GM12878 (cell line): ENCODE measurements around the gene RPS3. TPM values are rescaled to one million over a fixed set of nuclear protein-coding genes. Genes with fewer than 3 reads are reported as not detected.
"Not testable (repeated sequence)": the region's sequence is repeated elsewhere in the genome, so short reads cannot be mapped to it uniquely, and the experiment has no call there.

Experiments used
- ATAC-seq: fragments of 200-7000 bp; cut with Tn5 transposase; 3 replicates; pipeline ENCODE4 v1.9.1; 2020; ENCODE audit warnings: mild to moderate bottlenecking, moderate library complexity
- BruUV-seq: library from RNA; stranded (reverse); fragments of 400-500 nt; replicated peaks from 2 replicates; lab custom pipeline; 2021; lab: Mats Ljungman, UMichigan
- CTCF ChIA-PET: fragments of 300-600 bp; sonication (Branson Sonifier 250); formaldehyde crosslinking; extraction: SDS; loops from one replicate; lab custom pipeline; 2021; ENCODE audit warnings: inconsistent platforms; lab: Yijun Ruan, JAX
- POLR2A ChIA-PET: fragments of 350-600 bp; formaldehyde crosslinking; extraction: SDS; loops from one replicate; lab custom pipeline; 2021; ENCODE audit warnings: inconsistent platforms; lab: Charles Lee
- RAD21 ChIA-PET: fragments of 300-600 bp; sonication (Branson Sonifier 250); formaldehyde crosslinking; loops from one replicate; lab custom pipeline; 2023; ENCODE audit warnings: antibody characterized with exemption; ENCODE audit not compliant: unreplicated experiment; lab: Charles Lee
- SMC1A ChIA-PET: fragments of 300-600 bp; sonication (Branson Sonifier 250); formaldehyde crosslinking; loops from one replicate; lab custom pipeline; 2023; ENCODE audit not compliant: unreplicated experiment, uncharacterized antibody; lab: Charles Lee
- DNase-seq: peaks from one replicate; pipeline ENCODE4 v3.0.0-alpha.2; 2011; ENCODE audit warnings: low read depth, low spot score
- FAIRE-seq: peaks from 3 replicates; lab custom pipeline; 2011; peaks lifted over from hg19 to GRCh38; lab: Jason Lieb, UNC
- H2AFZ ChIP-seq: 2 replicates; pipeline ENCODE4 v1.6.0; 2011; ENCODE audit warnings: low read depth, low read length, control low read depth; ENCODE audit not compliant: control insufficient read depth
- H3K27ac ChIP-seq: 2 replicates; pipeline ENCODE4 v1.5.1; 2011; ENCODE audit warnings: control low read depth; ENCODE audit not compliant: control insufficient read depth, insufficient read depth
- H3K27me3 ChIP-seq, 2 experiments: replicated peaks in 1 of 2; 2 replicates each; pipeline versions ENCODE4 v1.6.0 to v1.6.1; 2011; ENCODE audit warnings: low read length in 1 of 2; ENCODE audit not compliant: control insufficient read depth in 2 of 2, insufficient read depth in 2 of 2
- H3K36me3 ChIP-seq, 2 experiments: 2 replicates each; pipeline ENCODE4 v1.5.1; 2011; ENCODE audit warnings: low read length in 1 of 2; ENCODE audit not compliant: control insufficient read depth in 2 of 2, insufficient read depth in 2 of 2
- H3K4me1 ChIP-seq: 2 replicates; pipeline ENCODE4 v1.6.1; 2011; ENCODE audit warnings: mild to moderate bottlenecking, low read length, moderate library complexity, mixed read lengths; ENCODE audit not compliant: control insufficient read depth, insufficient read depth
- H3K4me2 ChIP-seq: 2 replicates; pipeline ENCODE4 v1.6.0; 2011; ENCODE audit warnings: control low read depth; ENCODE audit not compliant: control insufficient read depth, insufficient read depth
- H3K4me3 ChIP-seq: fragments of 200-600 bp; sonication (generic); 2 replicates; pipeline ENCODE4 v1.5.1; 2016
- H3K79me2 ChIP-seq: 2 replicates; pipeline ENCODE4 v1.6.0; 2011; ENCODE audit warnings: low read length; ENCODE audit not compliant: control insufficient read depth, insufficient read depth
- H3K9ac ChIP-seq: 2 replicates; pipeline ENCODE4 v1.8.0; 2011; ENCODE audit warnings: low read length, control low read depth, mixed read lengths; ENCODE audit not compliant: control insufficient read depth, insufficient read depth
- H3K9me3 ChIP-seq: replicated peaks from 3 replicates; pipeline ENCODE4 v1.5.1; 2011; ENCODE audit warnings: mild to moderate bottlenecking, low read length; ENCODE audit not compliant: control insufficient read depth, insufficient read depth
- H4K20me1 ChIP-seq: 2 replicates; pipeline ENCODE4 v1.6.0; 2011; ENCODE audit not compliant: control insufficient read depth, insufficient read depth
- EED ChIP-seq: sonication (generic); IDR thresholded peaks from 2 replicates; pipeline ENCODE4 v1.6.1; 2016; ENCODE audit warnings: antibody characterized with exemption, low read depth
- FOS ChIP-seq: IDR thresholded peaks from 3 replicates; pipeline ENCODE4 v1.6.1; 2011; ENCODE audit warnings: borderline replicate concordance; ENCODE audit not compliant: insufficient read length; ENCODE audit errors: extremely low read depth
- KDM1A ChIP-seq: fragments of 200-600 bp; sonication (generic); IDR thresholded peaks from 2 replicates; pipeline ENCODE4 v1.6.1; 2016; ENCODE audit warnings: borderline replicate concordance
- POU2F2 ChIP-seq: IDR thresholded peaks from 3 replicates; pipeline ENCODE4 v1.6.1; 2011; ENCODE audit warnings: low read depth, mild to moderate bottlenecking, low read length, borderline replicate concordance
- RBBP5 ChIP-seq: fragments of 200-600 bp; sonication (generic); conservative IDR thresholded peaks from 2 replicates; pipeline ENCODE4 v1.6.1; 2016
- RUNX3 ChIP-seq: IDR thresholded peaks from 2 replicates; pipeline ENCODE4 v1.6.1; 2012; ENCODE audit warnings: low read length, inconsistent platforms
- SKIL ChIP-seq: fragments of 450-650 bp; IDR thresholded peaks from 2 replicates; pipeline ENCODE4 v1.6.1; 2017; ENCODE audit warnings: mild to moderate bottlenecking, low read depth, inconsistent platforms; ENCODE audit not compliant: poor library complexity, severe bottlenecking
- ZNF24 ChIP-seq: fragments of 450-650 bp; IDR thresholded peaks from 2 replicates; pipeline ENCODE4 v1.6.1; 2017; ENCODE audit warnings: antibody characterized with exemption, mild to moderate bottlenecking
- ZZZ3 ChIP-seq: IDR thresholded peaks from 2 replicates; pipeline ENCODE4 v1.6.1; 2011; ENCODE audit warnings: low read depth; ENCODE audit not compliant: control insufficient read depth, insufficient read length
- WGBS: methylation state at CpG from one replicate; pipeline ENCODE4 v1.1.6; 2016; ENCODE audit warnings: low lambda C conversion rate; ENCODE audit not compliant: insufficient replicate concordance, insufficient coverage; ENCODE audit errors: missing lambda C conversion rate; 5-methylcytosine and 5-hydroxymethylcytosine counted together
- in situ Hi-C: fragments of 300-500 bp; cut with MboI; formaldehyde crosslinking; loops from 9 replicates; pipeline ENCODE4 v1.14.3; 2018; ENCODE audit warnings: mixed read lengths
- intact Hi-C: fragments of 100-400 bp; cut with micrococcal nuclease; formaldehyde crosslinking; loops from one replicate; pipeline ENCODE4 v1.14.2; 2022; ENCODE audit not compliant: unreplicated experiment
- polyA plus RNA-seq, 11 experiments: library from polyadenylated mRNA; depleted of rRNA in 4 of 11; unstranded in 6 of 11; stranded (reverse) in 5 of 11; fragments of >200 nt; fragmentation: Nextera tagmentation in 4 of 11; fragmentation: Illumina TruSeq in 1 of 11; extraction: Ambion mirVana in 4 of 11; extraction: Trizol in 1 of 11; gene quantifications; 1 replicate in 1 of 11; 2 replicates in 10 of 11; pipeline versions ENCODE4 v1.2.1 to v1.2.3, GENCODE V29; 2011 to 2016; ENCODE audit warnings: inconsistent platforms in 2 of 11, missing spikeins in 2 of 11, low read depth in 1 of 11
- total RNA-seq, 4 experiments: library from RNA; depleted of rRNA in 3 of 4; stranded (reverse); fragments of >200 nt in 3 of 4; fragmentation: Illumina TruSeq in 1 of 4; extraction: Trizol in 1 of 4; gene quantifications; 2 replicates each; pipeline versions ENCODE4 v1.2.1 to v1.2.3, GENCODE V29; 2013 to 2021

The RPS3 gene
- total and polyA plus RNA-seq, 10 of the 15 experiments (the other 5 are each of a cell fraction or from before 2014, with no cell fraction given) = 2,127 to 9,556 (median 4,327) TPM

- H3K4me2 ChIP-seq, in situ Hi-C loops, H3K79me2 ChIP-seq, H3K9me3 ChIP-seq, H3K27ac ChIP-seq, RAD21 ChIA-PET, POLR2A ChIA-PET, H3K9ac ChIP-seq, H3K4me3 ChIP-seq, ATAC-seq, H3K27me3 ChIP-seq, FAIRE-seq, CTCF ChIA-PET, H4K20me1 ChIP-seq, BruUV-seq, DNase-seq, H3K4me1 ChIP-seq, H2AFZ ChIP-seq, intact Hi-C loops: not testable (repeated sequence)
- WGBS = 91% methylated on average over 10 of the region's 10 CpGs
- SMC1A ChIA-PET = interaction anchor here (1.4 kb wide), 1 partner anchor 34 kb away, joined by 5 read pairs; no protein-coding TSS in a partner anchor
- peaks cover 13 to 18% of the 10 kb centered on the region in 2 experiments for H3K36me3 ChIP-seq
Measured at GRCh38 chr11:75413146-75413545, 13.8 kb downstream of the RPS3 start.

- Histone ChIP-seq H3K4me1 (no peaks in the 10 kb centered on the region), H3K36me3 (peaks cover 10 to 17% of the 10 kb centered on the region in 2 experiments), H3K9ac (no peak overlapping the region), H3K79me2 (no peaks in the 10 kb centered on the region), H3K27ac (no peak overlapping the region), H3K9me3 (no peaks in the 10 kb centered on the region)
- WGBS = 73% methylated on average over 2 of the region's 2 CpGs
- TSS peak; percentile 34 for BruUV-seq
- intact Hi-C loops = no loop called here
- TF ChIP-seq RUNX3 (no peak), SKIL (no peak), EED (no peak), POU2F2 (no peak), KDM1A (no peak), RBBP5 (no peak), ZZZ3 (no peak), FOS (no peak), ZNF24 (no peak)
- TF ChIP-seq, all 136 proteins: peak for 0
- Histone ChIP-seq H3K27me3 (no peaks in the 10 kb centered on the region), H4K20me1 (peaks cover 3% of the 10 kb centered on the region; the same call in 1 of the 2 replicates), H3K4me2 (no peak overlapping the region), H3K4me3 (no peak overlapping the region), H2AFZ (no peak overlapping the region)
- in situ Hi-C loops = no loop called here
- DNase-seq (no peak), ATAC-seq (no peak), FAIRE-seq (no peak)
- ChIA-PET RAD21 (no interaction called here), SMC1A (interaction anchor here (1.4 kb wide), 1 partner anchor 33 kb away, joined by 5 read pairs; no protein-coding TSS in a partner anchor), CTCF (interaction anchor here (0.6 kb wide), 1 partner anchor 220 kb away, joined by 3 read pairs; no protein-coding TSS in a partner anchor), POLR2A (no interaction called here)
Measured at GRCh38 chr11:75413864-75414263, 14.5 kb downstream of the RPS3 start.
